GM10248 (cell line): ENCODE measurements around the gene SRGAP3.

Source experiments
- CTCF ChIA-PET: fragments of 300-600 bp; sonication (Branson Sonifier 250); formaldehyde crosslinking; extraction: SDS; loops from one replicate; lab custom pipeline; 2021; ENCODE audit warnings: antibody characterized with exemption; lab: Yijun Ruan, JAX
- POLR2A ChIA-PET: fragments of 350-650 bp; sonication (Branson Sonifier 250); formaldehyde crosslinking; extraction: SDS; loops from one replicate; lab custom pipeline; 2020; ENCODE audit warnings: antibody characterized with exemption; lab: Yijun Ruan, JAX
- DNase-seq: peaks from one replicate; pipeline ENCODE4 v3.0.0; 2012; ENCODE audit errors: extremely low spot score
- TF ChIP-seq, protein P1 (sequence below): IDR thresholded peaks from 2 replicates; pipeline ENCODE4 v1.5.1; 2012; ENCODE audit warnings: mild to moderate bottlenecking, low read depth; ENCODE audit errors: extremely low read depth, missing control alignments, control extremely low read depth

Gene SRGAP3

DNA sequence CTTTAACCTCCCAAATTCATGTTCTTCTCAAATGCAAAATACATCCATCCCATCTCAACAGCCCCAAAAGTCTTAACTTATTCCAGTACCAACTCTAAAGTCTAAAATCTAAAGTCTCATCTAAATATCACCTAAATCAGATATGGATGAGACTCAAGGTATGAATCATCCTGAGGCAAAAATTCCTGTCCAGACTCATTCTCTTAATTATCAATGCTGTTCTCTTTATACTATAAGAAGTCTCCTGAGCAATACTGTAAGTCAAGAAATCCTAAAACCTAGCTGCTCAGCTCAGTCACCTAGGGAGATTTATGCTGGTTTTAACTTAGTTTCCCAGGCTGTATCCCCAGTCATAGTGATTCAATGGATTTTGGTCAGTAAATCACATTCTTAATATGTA lies 297.3 kb downstream of the SRGAP3 start:
- TF ChIP-seq, protein P1, sequence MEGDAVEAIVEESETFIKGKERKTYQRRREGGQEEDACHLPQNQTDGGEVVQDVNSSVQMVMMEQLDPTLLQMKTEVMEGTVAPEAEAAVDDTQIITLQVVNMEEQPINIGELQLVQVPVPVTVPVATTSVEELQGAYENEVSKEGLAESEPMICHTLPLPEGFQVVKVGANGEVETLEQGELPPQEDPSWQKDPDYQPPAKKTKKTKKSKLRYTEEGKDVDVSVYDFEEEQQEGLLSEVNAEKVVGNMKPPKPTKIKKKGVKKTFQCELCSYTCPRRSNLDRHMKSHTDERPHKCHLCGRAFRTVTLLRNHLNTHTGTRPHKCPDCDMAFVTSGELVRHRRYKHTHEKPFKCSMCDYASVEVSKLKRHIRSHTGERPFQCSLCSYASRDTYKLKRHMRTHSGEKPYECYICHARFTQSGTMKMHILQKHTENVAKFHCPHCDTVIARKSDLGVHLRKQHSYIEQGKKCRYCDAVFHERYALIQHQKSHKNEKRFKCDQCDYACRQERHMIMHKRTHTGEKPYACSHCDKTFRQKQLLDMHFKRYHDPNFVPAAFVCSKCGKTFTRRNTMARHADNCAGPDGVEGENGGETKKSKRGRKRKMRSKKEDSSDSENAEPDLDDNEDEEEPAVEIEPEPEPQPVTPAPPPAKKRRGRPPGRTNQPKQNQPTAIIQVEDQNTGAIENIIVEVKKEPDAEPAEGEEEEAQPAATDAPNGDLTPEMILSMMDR = no peak
- DNase-seq = no peak
- CTCF ChIA-PET = interaction anchor here (1.3 kb wide), 1 partner anchor 11 kb away, joined by 3 read pairs; the partner anchor contains the start of gene RAD18
- POLR2A ChIA-PET = no interaction called here

DNA sequence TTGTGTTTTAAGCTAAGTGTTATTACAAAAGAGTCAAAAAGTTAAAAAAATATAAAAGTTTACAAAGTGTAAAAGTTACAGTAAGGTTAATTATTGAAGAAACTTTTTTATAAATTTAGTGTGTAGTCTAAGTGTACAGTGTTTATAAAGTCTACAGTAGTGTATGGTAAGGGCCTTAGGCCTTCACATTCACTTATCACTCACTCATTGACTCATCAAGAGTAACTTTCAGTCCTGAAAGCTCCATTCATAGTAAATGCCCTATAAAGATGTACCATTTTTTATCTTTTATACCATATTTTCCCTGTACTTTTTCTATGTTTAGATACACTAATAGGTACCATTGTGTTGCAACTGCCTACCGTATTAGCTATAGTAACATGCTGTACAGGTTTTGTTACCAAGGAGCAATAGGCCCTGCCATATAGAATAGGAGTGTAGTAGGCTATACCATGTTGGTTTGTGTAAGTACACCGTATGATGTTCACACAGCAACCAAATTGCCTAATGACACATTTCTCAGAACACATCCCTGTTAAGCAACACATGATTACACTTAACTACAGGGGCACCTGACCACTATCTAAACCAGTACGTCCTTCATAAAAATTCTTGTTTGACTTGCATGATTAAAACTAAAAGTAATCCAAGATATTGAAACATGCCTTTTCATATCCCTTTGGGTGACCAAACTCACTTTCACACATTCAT lies 303.4 kb downstream of the SRGAP3 start:
- TF ChIP-seq, protein P1 = no peak
- ChIA-PET CTCF (interaction anchor here (1.0 to 2.0 kb wide), 4 partner anchors 7 to 304 kb away, joined by 3 to 9 read pairs (median 3); partner anchors contain the start of gene SRGAP3), POLR2A (no interaction called here)
- DNase-seq = no peak

DNA sequence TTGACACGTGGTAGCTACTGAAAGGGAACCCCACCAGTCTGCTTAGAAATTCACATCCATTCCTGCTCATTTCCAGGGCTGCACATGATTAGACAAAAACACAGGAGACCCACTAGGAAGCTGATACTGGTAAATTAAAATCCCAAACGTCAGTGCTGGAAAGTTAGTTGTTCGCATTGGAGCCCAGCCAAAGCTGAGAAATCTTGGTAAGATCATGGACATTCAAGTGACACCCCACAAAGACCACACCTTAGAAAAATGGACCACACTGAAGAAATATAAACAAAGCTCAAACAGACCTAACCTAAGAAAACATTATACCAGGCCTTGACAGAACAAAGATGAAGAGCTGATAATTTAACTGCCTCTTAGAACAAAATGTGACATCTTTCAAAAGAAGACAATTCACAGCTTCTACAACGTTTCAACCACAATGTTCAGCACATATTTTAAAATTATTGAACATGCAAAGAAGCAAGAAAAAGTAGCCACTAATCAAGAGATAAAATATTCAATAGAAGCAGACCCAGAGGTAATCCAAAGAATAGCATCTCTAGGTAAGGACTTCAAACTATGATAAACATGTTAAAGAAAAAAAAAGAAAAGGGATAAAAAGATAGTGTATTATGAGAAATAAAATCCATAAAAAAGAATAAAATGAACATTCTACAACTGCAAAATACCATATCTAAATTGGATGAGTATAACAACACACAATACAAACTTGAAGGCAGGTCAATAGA lies 306.5 kb downstream of the SRGAP3 start:
- CTCF ChIA-PET = no interaction called here
- no peak for DNase-seq
- POLR2A ChIA-PET = no interaction called here
- TF ChIP-seq, protein P1 = no peak

DNA sequence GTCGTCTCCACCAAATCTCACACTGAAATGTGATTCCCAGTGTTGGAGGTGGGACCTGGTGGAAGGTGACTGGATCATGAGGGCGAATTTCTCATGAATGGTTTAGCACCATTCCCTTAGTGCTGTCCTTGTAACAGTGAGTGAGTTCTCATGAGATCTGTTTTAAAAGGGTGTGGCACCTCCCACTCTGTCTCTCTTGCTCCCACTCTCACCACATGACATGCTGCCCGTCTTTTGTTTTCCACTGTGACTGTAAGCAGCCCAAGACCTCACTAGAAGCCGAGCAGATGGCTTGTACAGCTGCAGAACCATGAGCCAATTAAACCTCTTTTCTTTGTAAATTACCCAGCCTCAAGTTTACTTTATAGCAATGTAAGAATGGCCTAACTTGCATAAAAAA lies 307.3 kb downstream of the SRGAP3 start:
- TF ChIP-seq, protein P1 = no peak
- POLR2A ChIA-PET = no interaction called here
- no peak for DNase-seq
- CTCF ChIA-PET = interaction anchor here (1.2 kb wide), 1 partner anchor 17 kb away, joined by 4 read pairs; no protein-coding TSS in a partner anchor

DNA sequence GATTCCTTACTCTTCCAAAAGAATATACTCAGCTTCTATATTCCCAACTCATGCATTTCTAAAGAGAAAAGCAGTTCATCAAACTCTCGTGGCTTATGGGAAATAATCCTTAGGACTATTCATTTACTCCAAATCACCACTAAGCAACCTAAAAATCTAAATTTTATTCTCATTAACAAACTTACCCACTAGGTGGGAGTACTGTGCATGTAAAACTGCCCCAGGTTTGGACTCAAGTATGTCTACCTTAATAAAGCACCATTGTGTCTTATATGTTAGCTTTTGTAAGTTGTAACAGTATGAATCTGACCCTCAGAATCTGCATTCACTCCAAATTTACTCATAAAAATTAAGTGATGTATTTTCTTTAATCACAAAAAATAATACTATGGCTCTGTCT lies 311.4 kb downstream of the SRGAP3 start:
- no peak for DNase-seq
- TF ChIP-seq, protein P1 = peak; percentile 26
- CTCF ChIA-PET = interaction anchor here (0.8 to 2.4 kb wide), 7 partner anchors 9 to 50 kb away, joined by 3 to 7 read pairs (median 4); no protein-coding TSS in a partner anchor
- POLR2A ChIA-PET = no interaction called here

DNA sequence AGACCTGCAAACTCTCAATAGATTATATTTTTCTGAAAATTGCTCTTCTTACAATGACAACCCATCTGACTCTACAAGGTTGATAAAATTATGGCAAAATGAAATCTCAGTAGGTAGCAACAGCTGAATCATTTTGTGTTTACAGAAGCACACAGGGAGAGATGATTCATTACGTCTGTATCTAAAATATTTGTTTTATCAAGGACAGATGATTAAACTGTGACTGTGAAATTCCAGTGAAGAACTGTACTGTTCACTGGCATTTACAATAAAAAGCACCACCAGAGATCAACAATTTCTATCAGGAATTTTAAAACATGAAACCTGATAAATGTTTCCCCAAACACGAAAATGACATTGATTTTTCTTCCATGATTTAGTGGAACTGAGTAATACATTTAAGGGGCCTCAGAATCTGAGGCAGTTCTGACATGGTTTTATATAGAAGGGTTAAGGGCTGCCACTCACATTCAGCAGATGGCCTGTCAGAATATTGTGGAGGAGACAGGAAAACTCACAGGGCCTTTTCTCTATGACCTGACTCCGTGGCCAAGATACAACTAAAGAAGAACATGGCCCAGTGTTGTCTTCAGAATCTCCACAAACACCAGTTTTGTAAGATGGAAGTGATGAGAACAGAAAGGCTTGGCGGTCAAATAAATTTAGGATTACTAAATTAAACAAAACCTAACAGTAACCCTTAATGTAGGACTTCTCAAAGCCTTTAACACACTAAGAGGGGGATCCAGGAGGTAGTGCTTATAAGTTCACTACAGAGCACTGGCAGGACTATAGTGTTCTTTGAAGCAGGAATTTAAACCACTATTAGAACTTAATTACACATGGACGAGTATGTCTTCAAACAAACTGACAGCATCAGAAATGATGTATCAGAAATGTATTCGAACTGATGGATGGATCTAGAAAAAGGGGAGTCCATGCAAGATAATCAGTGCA lies 312.1 kb downstream of the SRGAP3 start:
- TF ChIP-seq, protein P1 = no peak
- ChIA-PET POLR2A (no interaction called here), CTCF (interaction anchor here (0.8 to 2.4 kb wide), 4 partner anchors 10 to 50 kb away, joined by 3 to 7 read pairs (median 4); no protein-coding TSS in a partner anchor)
- DNase-seq = no peak
